ENCODE measurements around the gene TTC17. TPM values are rescaled to one million over a fixed set of nuclear protein-coding genes. Genes with fewer than 3 reads are reported as not detected.

Gene TTC17
- total RNA-seq, 1 donor from 2014 or later, result 94.4 TPM

DNA sequence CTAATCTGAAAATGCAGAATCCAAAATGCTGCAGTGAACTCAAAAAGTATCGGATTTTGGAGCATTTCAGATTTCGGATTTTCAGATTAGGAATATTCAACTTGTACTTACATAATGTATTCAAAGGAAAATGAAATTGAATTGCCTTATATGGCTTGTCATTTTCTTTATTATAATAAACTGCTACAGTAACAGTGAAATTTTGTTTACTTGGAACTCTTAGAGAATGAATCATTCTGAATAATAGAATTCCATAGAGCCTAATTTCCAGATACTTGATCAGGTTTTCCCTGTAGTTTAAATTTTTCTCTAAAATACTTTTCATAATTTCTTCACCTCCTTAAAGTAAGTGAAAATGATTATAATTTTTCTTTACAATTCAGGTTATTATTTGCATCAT, 17.3 kb downstream of the TTC17 start:
- TF ChIP-seq, protein P1, sequence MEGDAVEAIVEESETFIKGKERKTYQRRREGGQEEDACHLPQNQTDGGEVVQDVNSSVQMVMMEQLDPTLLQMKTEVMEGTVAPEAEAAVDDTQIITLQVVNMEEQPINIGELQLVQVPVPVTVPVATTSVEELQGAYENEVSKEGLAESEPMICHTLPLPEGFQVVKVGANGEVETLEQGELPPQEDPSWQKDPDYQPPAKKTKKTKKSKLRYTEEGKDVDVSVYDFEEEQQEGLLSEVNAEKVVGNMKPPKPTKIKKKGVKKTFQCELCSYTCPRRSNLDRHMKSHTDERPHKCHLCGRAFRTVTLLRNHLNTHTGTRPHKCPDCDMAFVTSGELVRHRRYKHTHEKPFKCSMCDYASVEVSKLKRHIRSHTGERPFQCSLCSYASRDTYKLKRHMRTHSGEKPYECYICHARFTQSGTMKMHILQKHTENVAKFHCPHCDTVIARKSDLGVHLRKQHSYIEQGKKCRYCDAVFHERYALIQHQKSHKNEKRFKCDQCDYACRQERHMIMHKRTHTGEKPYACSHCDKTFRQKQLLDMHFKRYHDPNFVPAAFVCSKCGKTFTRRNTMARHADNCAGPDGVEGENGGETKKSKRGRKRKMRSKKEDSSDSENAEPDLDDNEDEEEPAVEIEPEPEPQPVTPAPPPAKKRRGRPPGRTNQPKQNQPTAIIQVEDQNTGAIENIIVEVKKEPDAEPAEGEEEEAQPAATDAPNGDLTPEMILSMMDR (IDR thresholded peaks at IDR 0.05), result no peak
- DNase-seq (no peak), ATAC-seq (no peak)
- Histone ChIP-seq H3K36me3 (peaks cover 6% of the 10 kb centered on the region), H3K27me3 (no peaks in the 10 kb centered on the region), H3K27ac (no peak overlapping the region), H3K4me3 (no peak overlapping the region), H3K9me3 (no peaks in the 10 kb centered on the region), H3K4me1 (peaks cover 17% of the 10 kb centered on the region)
- intact Hi-C loops (cut with DNase I), result no loop called here

DNA sequence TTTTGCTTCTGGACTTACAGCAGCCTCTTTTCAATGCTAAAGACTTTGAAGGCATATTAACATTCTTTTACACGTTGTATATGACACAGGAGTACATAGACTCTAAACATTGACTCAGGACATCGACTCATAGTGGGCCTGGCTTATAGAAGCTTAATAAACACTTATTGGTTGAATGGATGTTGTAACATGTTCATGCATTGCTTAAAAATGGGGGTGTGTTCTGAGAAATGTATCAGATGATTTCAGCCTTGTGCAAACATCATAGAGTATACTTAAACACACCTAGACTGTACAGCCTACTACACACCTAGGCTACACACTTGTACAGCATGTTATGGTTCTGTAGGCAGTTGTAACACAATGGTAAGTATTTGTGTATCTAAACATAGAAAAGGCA, 17.9 kb downstream of the TTC17 start:
- TF ChIP-seq, protein P1 (IDR thresholded peaks at IDR 0.05), result no peak
- Histone ChIP-seq H3K4me3 (no peak overlapping the region), H3K27me3 (no peaks in the 10 kb centered on the region), H3K4me1 (peaks cover 17% of the 10 kb centered on the region), H3K36me3 (peaks cover 11% of the 10 kb centered on the region), H3K27ac (no peak overlapping the region), H3K9me3 (no peaks in the 10 kb centered on the region)
- peak; percentile 95 for ATAC-seq
- intact Hi-C loops (cut with DNase I), result no loop called here
- DNase-seq, result no peak

DNA sequence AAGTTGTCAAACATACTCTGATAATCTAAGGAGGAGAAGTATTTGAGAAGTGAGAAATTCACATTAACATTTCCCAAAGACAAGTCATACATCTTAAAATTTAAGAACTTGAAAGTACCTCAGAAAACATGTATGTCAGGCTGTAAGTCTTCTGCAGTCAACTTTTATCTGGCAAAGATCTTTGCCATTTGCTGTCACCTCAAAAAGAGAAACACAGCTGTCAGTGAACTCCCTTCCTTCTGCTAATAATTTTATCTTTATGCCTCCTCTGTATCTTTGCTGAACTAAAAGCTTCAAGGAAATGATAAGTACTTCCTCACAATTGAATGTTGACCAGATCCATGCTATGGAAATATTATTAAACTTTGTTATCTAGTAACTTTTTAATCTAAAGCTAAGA, 18.7 kb downstream of the TTC17 start:
- intact Hi-C loops (cut with DNase I), result no loop called here
- peaks cover 18% of the 10 kb centered on the region for H3K36me3 ChIP-seq
- H3K27ac ChIP-seq, result no peak overlapping the region
- no peaks in the 10 kb centered on the region for H3K27me3 ChIP-seq
- TF ChIP-seq, protein P1 (IDR thresholded peaks at IDR 0.05), result no peak
- DNase-seq (no peak), ATAC-seq (no peak)
- no peaks in the 10 kb centered on the region for H3K9me3 ChIP-seq
- H3K4me1 ChIP-seq, result peaks cover 17% of the 10 kb centered on the region
- no peak overlapping the region for H3K4me3 ChIP-seq

DNA sequence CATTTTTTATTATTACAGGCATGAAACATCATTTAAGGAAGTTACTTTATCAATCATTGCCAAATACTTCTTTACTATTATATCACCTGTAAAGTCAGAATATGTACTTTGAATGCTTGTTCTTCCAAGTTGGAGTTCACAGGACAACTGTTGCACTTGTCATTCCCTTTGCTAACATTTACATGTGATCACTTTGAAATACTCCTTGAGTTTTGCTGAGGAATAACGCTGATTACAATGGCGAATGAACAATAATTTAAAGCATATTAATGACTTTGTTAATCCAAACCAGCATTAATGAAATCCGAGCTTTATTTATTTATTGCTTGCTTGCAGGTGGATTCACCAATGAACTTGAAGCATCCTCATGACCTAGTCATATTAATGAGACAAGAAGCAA, 20.2 kb downstream of the TTC17 start:
- no peak for DNase-seq
- H3K9me3 ChIP-seq, result no peaks in the 10 kb centered on the region
- TF ChIP-seq, protein P1 (IDR thresholded peaks at IDR 0.05), result no peak
- H3K27me3 ChIP-seq, result no peaks in the 10 kb centered on the region
- peaks cover 17% of the 10 kb centered on the region for H3K4me1 ChIP-seq
- peaks cover 13% of the 10 kb centered on the region for H3K36me3 ChIP-seq
- ATAC-seq, result no peak
- intact Hi-C loops (cut with DNase I), result no loop called here
- no peak overlapping the region for H3K27ac ChIP-seq
- no peak overlapping the region for H3K4me3 ChIP-seq

DNA sequence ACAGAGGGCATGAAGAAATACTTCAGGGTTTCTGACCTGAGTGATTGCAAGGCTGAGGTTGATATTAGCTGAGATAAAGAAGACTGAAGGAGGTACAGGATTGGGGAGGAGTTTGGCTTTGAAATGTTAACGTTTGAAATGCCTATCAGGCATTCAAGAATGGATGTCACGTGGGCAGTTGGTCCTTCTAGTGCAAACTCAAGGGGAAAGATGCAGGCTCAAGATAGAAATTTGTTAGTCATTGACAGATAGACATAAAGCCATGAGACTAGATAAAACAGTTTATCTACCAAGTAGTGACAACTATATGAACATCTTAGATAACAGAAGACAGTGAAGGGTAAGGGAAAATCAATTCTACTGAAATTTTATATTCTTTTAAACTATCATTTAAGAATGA, 23.1 kb downstream of the TTC17 start:
- ATAC-seq (no peak), DNase-seq (no peak)
- H3K36me3 ChIP-seq, result peaks cover 19% of the 10 kb centered on the region
- H3K27me3 ChIP-seq, result no peaks in the 10 kb centered on the region
- H3K4me1 ChIP-seq, result peaks cover 9% of the 10 kb centered on the region
- H3K4me3 ChIP-seq, result no peak overlapping the region
- TF ChIP-seq, protein P1 (IDR thresholded peaks at IDR 0.05), result no peak
- intact Hi-C loops (cut with DNase I), result no loop called here
- H3K9me3 ChIP-seq, result no peaks in the 10 kb centered on the region
- H3K27ac ChIP-seq, result no peak overlapping the region

DNA sequence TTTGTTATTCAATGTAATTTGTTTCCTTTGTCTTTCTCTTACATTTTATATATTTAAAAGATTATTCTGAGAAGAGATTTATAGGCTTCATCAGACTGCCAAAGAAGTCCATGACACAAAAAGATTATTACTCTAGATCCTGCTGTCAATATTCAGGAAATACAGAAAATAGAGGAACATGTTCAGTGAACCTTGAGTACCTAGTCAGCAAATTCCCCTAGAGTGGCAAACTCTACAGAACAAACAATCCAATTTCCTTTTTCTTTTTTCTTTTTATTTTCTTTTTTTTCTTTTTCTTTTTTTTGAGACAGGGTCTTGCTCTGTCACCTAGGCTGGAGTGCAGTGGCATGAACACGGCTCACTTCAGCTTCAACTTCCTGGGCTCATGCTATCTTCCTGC, 23.9 kb downstream of the TTC17 start:
- TF ChIP-seq, protein P1 (IDR thresholded peaks at IDR 0.05), result no peak
- DNase-seq, result no peak
- Histone ChIP-seq H3K9me3 (no peaks in the 10 kb centered on the region), H3K4me1 (peaks cover 1% of the 10 kb centered on the region), H3K27ac (no peak overlapping the region), H3K36me3 (peaks cover 27% of the 10 kb centered on the region), H3K27me3 (no peaks in the 10 kb centered on the region), H3K4me3 (no peak overlapping the region)
- no peak for ATAC-seq
- intact Hi-C loops (cut with DNase I), result no loop called here

All from upper lobe of right lung (tissue), 1 donor.